Endodermal cell (in vitro differentiated cells): ENCODE measurements around the gene ARMC2. TPM values are rescaled to one million over a fixed set of nuclear protein-coding genes. Genes with fewer than 3 reads are reported as not detected.

Source experiments
- DNase-seq: peaks from one replicate; pipeline ENCODE4 v3.0.0-alpha.2; 2017
- H3K27ac ChIP-seq: 2 replicates; pipeline ENCODE4 v1.5.1; 2013; ENCODE audit warnings: mild to moderate bottlenecking, low read depth, low read length, moderate library complexity
- H3K27me3 ChIP-seq: 2 replicates; pipeline ENCODE4 v1.6.1; 2013; ENCODE audit warnings: mild to moderate bottlenecking, low read length, moderate library complexity; ENCODE audit not compliant: insufficient read depth, control insufficient read depth, poor library complexity, severe bottlenecking
- H3K36me3 ChIP-seq: 2 replicates; pipeline ENCODE4 v1.7.0; 2013; ENCODE audit warnings: mild to moderate bottlenecking, low read length, moderate library complexity; ENCODE audit not compliant: control insufficient read depth, insufficient read depth
- H3K4me1 ChIP-seq: one replicate; pipeline ENCODE4 v1.7.0; 2013; ENCODE audit warnings: low read length; ENCODE audit not compliant: control insufficient read depth, insufficient read depth
- H3K4me3 ChIP-seq: 2 replicates; pipeline ENCODE4 v1.5.1; 2013; ENCODE audit warnings: mild to moderate bottlenecking, low read length, moderate library complexity
- H3K9ac ChIP-seq: 2 replicates; pipeline ENCODE4 v1.6.1; 2013; ENCODE audit warnings: mild to moderate bottlenecking, low read length, moderate library complexity; ENCODE audit not compliant: poor library complexity, severe bottlenecking; ENCODE audit errors: extremely low read depth
- H3K9me3 ChIP-seq: 2 replicates; pipeline ENCODE4 v1.6.1; 2013; ENCODE audit warnings: mild to moderate bottlenecking, low read length, moderate library complexity; ENCODE audit not compliant: control insufficient read depth
- H3K27ac Mint-ChIP-seq: 2 replicates; pipeline ENCODE4 v1.8.0; 2020; ENCODE audit warnings: mixed read lengths
- H3K27me3 Mint-ChIP-seq: 2 replicates; pipeline ENCODE4 v1.8.0; 2021; ENCODE audit warnings: mild to moderate bottlenecking, mixed read lengths; ENCODE audit not compliant: insufficient read depth
- H3K36me3 Mint-ChIP-seq: 2 replicates; pipeline ENCODE4 v1.8.0; 2020; ENCODE audit warnings: low read depth, mixed read lengths
- H3K4me1 Mint-ChIP-seq: 2 replicates; pipeline ENCODE4 v1.8.0; 2020; ENCODE audit warnings: mixed read lengths
- H3K4me3 Mint-ChIP-seq: 2 replicates; pipeline ENCODE4 v1.8.0; 2020; ENCODE audit warnings: mild to moderate bottlenecking, moderate library complexity, mixed read lengths
- H3K9me3 Mint-ChIP-seq: 2 replicates; pipeline ENCODE4 v1.8.0; 2020; ENCODE audit warnings: mild to moderate bottlenecking, mixed read lengths
- whole genome bisulfite sequencing, 2 experiments: methylation state at CpG; one replicate each; pipeline versions ENCODE4 v1.1.5 to v1.1.7; 2013; ENCODE audit warnings: missing lambda C conversion rate in 2 of 2, mixed read lengths in 1 of 2; ENCODE audit not compliant: insufficient coverage in 1 of 2, insufficient read length in 1 of 2; 5-methylcytosine and 5-hydroxymethylcytosine counted together
- total RNA-seq, 2 donors: library from RNA; stranded (reverse); fragmentation: NEBNext Ultra II Directional in 1 of 2; extraction: Animal tissue kit (Norgen Biotek cat#: 25700) in 1 of 2; gene quantifications; 2 replicates in 1 of 2; 3 replicates in 1 of 2; pipeline ENCODE4 v1.2.1, GENCODE V29; 2021
- TF ChIP-seq, protein P1 (sequence below): fragments of 200-600 bp; sonication (generic); conservative IDR thresholded peaks from 2 replicates; pipeline ENCODE4 v1.5.0; 2021; ENCODE audit warnings: antibody characterized with exemption, mild to moderate bottlenecking

Gene ARMC2
- total RNA-seq, 2 donors from 2014 or later = 7.1 to 8.3 TPM

DNA sequence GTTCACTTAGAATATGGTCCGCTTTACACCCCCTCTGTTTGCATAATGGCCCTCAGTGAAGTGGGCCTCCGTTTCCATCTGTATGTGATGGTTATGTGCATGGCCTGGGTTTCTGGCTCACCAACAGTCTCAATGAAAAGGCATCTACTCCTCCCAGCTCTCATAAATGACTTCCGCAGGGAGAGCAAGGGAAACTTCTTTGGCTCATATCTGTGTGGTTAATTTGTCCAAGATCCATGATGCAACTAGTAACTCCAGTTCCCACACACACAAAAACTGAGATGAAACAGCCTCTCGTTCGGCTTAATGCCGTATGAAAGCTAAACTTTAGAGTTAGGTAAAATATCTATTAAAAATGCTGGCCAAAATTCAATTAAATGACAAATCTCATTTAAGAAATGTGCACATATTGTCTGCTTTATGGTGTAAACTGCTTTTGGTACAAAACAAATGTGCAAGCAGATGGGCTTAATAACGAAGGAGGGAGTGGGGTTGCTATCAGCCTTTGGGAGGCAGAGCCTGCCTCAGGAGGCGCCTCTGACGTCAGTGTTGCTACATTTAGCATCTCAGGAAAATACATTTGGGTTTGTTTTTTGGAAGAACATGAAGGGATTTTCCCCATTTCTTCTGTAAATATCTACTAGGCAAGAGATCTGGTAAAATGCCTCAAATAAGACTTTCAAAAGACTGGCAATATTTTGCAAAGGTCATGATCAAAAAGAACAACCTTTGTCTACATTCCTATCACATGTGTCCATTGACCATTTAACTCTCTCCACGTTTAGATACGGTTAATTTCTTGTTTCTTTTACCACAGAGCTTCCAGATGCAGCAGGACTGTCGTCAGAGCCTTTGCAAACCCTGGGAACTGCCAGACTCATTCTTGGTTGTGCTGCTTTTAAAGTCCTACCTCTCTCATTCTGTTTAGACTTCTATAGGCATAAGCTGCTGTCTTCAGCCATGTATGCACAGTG, 96.8 kb downstream of the ARMC2 start:
- Histone ChIP-seq H3K4me3 (no peak overlapping the region), H3K36me3 (no peaks in the 10 kb centered on the region), H3K9ac (no peak overlapping the region), H3K27me3 (no peaks in the 10 kb centered on the region), H3K27ac (no peak overlapping the region), H3K9me3 (no peaks in the 10 kb centered on the region), H3K4me1 (peaks cover 4% of the 10 kb centered on the region)
- no peaks in the 10 kb centered on the region for H3K36me3 Mint-ChIP-seq
- no peaks in the 10 kb centered on the region for H3K9me3 Mint-ChIP-seq
- no peak for DNase-seq
- no peak overlapping the region for H3K4me3 Mint-ChIP-seq
- TF ChIP-seq, protein P1, sequence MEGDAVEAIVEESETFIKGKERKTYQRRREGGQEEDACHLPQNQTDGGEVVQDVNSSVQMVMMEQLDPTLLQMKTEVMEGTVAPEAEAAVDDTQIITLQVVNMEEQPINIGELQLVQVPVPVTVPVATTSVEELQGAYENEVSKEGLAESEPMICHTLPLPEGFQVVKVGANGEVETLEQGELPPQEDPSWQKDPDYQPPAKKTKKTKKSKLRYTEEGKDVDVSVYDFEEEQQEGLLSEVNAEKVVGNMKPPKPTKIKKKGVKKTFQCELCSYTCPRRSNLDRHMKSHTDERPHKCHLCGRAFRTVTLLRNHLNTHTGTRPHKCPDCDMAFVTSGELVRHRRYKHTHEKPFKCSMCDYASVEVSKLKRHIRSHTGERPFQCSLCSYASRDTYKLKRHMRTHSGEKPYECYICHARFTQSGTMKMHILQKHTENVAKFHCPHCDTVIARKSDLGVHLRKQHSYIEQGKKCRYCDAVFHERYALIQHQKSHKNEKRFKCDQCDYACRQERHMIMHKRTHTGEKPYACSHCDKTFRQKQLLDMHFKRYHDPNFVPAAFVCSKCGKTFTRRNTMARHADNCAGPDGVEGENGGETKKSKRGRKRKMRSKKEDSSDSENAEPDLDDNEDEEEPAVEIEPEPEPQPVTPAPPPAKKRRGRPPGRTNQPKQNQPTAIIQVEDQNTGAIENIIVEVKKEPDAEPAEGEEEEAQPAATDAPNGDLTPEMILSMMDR = no peak
- WGBS, 2 experiments = 84 to 87% methylated on average over 6 to 12 of the region's 12 CpGs
- H3K4me1 Mint-ChIP-seq = peaks cover 8% of the 10 kb centered on the region
- H3K27me3 Mint-ChIP-seq = peaks cover 2% of the 10 kb centered on the region
- H3K27ac Mint-ChIP-seq = no peak overlapping the region

DNA sequence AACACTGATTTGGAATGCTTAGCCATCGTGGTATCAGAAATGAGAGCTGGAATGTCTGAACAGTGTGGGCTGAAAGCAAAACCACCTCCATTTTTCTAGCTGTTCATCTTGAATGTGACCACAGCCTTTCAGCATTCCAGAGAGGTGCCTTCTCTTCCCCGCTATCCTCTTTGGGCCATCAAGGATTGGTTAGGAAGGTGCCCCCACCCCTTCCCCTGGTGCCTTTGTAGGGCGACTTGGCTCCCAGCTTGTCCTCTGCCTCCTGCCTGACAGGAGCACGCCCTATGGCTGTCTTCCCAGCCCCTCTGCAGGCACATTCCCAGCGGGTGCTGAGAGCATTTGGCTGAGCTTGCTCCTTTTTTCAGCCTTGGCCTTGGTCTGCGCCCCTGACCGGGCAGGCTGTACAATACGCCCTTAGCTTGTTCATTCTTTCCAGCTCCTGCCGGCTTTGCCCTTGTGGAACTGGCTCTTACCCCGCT, 97.5 kb downstream of the ARMC2 start:
- 85 to 88% methylated on average over 10 of the region's 10 CpGs for WGBS, 2 experiments
- peaks cover 8% of the 10 kb centered on the region for H3K4me1 Mint-ChIP-seq
- H3K9me3 Mint-ChIP-seq = no peaks in the 10 kb centered on the region
- H3K4me3 Mint-ChIP-seq = no peak overlapping the region
- H3K4me3 ChIP-seq = no peak overlapping the region
- H3K4me1 ChIP-seq = peaks cover 4% of the 10 kb centered on the region
- no peak overlapping the region for H3K27ac ChIP-seq
- H3K27ac Mint-ChIP-seq = no peak overlapping the region
- H3K9me3 ChIP-seq = no peaks in the 10 kb centered on the region
- H3K27me3 ChIP-seq = no peaks in the 10 kb centered on the region
- H3K36me3 ChIP-seq = no peaks in the 10 kb centered on the region
- DNase-seq = peak; percentile 69
- peaks cover 2% of the 10 kb centered on the region for H3K27me3 Mint-ChIP-seq
- no peak overlapping the region for H3K9ac ChIP-seq
- H3K36me3 Mint-ChIP-seq = no peaks in the 10 kb centered on the region
- TF ChIP-seq, protein P1 = no peak

DNA sequence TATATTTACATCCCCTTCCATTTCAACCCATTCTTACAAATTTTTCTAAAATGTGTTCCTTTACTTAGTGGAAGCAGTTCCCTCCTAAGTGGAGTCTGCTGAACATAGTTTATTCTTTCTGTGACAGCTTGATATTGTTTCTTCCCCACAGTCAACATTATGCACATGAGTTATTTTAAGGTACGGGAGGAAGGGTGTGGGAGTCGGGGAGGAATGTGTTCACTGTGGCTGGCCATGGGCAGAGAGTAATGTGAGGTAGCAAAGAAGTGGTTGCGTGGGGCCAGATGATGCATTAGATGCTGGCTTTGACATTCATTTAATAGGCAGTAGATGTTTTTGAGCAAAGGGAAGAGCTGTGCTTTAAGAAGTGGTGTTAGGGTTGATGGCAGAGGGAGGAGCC, 98.5 kb downstream of the ARMC2 start:
- Histone ChIP-seq H3K27ac (no peak overlapping the region), H3K27me3 (no peaks in the 10 kb centered on the region), H3K9me3 (no peaks in the 10 kb centered on the region), H3K36me3 (no peaks in the 10 kb centered on the region), H3K9ac (no peak overlapping the region), H3K4me1 (no peaks in the 10 kb centered on the region), H3K4me3 (no peak overlapping the region)
- 89 to 100% methylated on average over 2 to 3 of the region's 3 CpGs for WGBS, 2 experiments
- DNase-seq = no peak
- H3K4me1 Mint-ChIP-seq = peaks cover 8% of the 10 kb centered on the region
- H3K27ac Mint-ChIP-seq = no peak overlapping the region
- H3K9me3 Mint-ChIP-seq = no peaks in the 10 kb centered on the region
- H3K4me3 Mint-ChIP-seq = no peak overlapping the region
- H3K27me3 Mint-ChIP-seq = peaks cover 2% of the 10 kb centered on the region
- H3K36me3 Mint-ChIP-seq = no peaks in the 10 kb centered on the region
- TF ChIP-seq, protein P1 = no peak
